NK-92 treated with Interleukin-12 subunit alpha and Interleukin-12 subunit beta, amount 100 ng/mL, for 24 hours (cell line): ENCODE data around the gene WWP2.

Experiments used
- DNase-seq: peaks from one replicate; lab custom pipeline; 2025; lab: John Stamatoyannopoulos, UW

Gene WWP2

DNA sequence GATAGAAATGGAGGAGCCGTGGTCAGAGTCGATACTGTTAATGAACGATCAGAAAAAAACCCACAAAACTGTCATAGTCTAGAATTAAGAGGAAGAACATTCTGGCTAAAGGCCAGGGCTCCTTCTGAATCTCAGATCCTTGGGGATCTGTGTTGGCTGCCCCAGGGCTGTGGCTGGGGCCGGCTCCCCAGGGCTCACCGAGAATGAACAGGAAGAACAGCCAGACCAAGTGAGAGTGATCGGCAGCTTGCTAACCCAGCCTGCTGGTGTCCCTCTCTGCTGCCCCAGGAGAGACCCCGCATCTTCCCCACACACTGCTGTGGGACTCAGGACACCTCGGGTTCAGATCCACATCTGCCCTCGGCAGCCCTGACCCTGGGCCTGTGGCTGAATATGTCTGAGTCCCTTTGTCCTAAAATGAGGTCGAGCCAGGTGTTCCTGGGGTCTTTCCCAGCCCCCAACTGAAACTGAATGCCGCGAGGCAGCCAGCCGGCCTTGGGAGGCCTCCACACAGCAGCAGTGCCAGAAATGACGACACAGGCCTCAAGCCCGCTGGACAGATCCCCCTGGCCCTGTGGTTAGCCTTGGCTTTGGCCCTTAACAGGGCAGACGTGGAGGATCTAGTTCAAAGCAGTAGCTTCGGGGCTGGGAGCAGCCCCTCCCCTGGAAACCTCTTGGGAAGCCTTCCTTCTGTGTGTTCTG is 165.1 kb downstream of the WWP2 start:
- no peak for DNase-seq

DNA sequence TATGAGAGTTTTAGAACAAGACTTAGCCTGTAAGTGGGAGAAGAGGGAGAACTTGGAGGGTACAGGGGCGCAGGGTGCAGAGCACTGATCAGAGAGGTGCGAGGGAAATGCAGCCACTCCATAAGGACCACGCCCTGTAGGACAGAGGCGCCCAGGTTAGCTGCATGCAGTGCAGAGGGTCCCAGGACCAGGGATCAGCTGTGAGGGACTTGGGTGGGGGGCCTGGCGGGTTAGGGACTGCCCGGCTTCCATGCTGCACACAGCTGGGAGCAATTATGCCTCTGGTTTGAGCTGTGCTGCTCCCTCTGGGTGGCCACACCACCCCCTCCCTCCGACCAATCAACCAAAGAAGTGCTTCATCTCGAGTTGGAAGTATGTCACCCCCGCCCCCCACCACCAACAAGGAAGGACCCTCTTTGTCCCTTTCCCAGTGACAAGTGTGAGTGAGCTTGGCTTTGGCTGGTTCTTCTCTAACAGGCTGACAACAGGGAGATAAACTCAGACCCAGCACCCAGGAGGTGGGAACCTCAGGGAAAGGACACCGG is 166.8 kb downstream of the WWP2 start:
- DNase-seq: no peak

GRCh38 chr16:69929480-69929879 is 167.3 kb downstream of the WWP2 start:
- no peak for DNase-seq

- DNase-seq: no peak
These were observed 168.1 kb downstream of the WWP2 start for GRCh38 chr16:69930117-69930776.

DNA sequence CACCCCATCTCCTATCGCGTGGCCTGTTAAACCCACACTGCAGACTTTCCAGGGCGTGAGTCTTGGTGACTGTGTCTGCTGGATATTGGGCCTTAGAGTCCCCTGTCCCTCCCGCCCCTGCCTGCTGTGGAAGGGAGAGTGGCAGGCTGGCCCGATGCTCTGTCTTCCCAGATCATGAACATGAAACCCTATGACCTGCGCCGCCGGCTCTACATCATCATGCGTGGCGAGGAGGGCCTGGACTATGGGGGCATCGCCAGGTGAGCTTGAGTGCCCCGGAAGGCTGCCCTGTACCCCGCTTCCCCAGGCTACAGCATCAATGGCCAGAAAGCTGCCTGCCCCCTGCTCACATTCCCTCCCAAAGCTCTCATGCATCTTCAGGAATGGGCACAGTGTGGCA is 169.5 kb downstream of the WWP2 start:
- no peak for DNase-seq

- DNase-seq: no peak
These were observed 170.1 kb downstream of the WWP2 start for GRCh38 chr16:69932228-69932627.

DNA sequence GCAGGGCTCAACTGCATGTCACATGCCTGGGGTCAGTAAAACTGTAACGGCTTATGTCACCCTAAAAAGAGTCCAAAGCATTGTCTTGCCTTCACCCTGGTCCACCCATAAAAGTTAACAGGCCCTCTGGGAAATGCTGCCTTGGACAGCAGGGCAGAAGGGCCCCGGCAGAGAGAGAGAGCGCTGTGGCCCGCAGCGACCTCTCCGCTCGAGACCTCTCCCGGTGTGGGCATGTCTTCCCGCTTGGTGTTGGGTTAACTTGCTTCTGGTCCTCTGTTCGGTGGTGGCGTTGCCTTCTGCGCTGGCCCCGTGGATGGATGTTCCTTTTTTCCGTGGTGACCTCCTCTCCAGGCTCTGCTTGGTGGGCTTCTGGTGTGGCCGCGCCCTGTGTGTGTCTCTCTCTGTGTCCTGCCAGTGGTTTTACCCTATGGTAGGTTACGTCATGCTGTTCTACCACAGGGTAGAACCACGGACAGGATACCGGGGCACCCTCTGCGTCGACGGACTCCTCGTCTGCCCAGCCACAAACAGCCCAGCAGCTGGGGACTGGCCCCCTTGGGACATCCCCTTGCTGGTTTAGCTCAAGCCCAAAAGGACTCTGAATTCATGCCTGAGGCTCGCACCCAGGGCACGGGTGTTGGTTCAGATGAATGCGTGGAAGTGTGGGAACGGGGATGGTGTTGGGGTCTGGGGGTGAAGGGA is 170.7 kb downstream of the WWP2 start:
- no peak for DNase-seq

DNA sequence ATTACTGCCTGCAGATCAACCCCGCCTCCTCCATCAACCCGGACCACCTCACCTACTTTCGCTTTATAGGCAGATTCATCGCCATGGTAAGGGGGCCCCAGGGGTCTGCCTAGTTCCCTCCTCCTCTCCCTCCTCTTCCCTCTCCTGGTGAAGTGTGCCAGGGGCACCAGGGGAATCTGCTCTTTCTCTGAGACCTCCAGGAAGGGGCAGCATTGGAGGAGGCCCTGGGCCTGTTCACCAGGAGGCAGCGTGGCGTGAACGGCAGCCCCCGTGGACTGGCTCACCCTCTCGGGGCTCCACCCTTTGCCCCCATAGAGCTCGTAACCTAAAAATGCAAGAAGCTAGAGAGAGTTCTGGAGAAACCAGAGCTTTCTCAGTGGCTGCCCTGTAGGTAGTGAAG is 171.9 kb downstream of the WWP2 start:
- DNase-seq: no peak

DNA sequence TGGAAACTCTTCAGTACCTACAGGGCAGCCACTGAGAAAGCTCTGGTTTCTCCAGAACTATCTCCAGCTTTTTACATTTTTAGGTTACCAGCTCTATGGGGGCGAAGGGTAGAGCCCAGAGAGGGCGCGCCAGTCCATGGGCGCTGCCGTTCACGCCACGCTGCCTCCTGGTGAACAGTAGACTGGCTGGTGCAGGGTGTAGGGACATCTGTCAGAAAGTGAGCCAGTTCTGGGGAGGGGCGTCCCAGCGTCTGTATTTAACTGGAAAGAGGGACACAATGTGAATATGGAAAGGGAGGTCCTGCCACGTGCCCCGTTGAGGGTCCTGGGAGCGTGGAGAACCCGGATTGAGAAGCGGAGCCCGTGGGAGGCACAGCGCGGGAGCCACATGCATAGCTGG is 172.6 kb downstream of the WWP2 start:
- DNase-seq: no peak

DNA sequence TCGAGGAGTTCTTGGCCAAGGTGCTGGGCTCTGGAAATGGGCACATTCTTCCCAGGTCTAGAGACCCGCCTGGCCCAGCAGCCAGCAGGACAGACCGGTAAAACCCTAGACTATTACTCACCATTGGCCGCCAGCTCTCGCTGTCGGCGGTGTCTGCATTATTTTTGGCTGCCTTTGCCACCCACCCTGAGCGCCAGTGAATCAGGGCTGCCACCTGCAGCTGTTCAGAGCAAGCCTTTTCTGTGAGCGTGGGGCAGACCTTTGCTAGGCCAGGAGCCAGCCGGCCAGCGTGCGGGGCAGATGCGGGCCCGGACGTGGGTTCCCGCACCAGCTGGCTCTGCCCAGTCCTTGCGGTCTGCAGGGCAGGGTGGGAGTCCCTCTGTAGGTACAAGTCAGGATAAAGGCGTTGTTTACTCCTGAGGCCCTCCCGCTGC is 173.2 kb downstream of the WWP2 start:
- no peak for DNase-seq

DNA sequence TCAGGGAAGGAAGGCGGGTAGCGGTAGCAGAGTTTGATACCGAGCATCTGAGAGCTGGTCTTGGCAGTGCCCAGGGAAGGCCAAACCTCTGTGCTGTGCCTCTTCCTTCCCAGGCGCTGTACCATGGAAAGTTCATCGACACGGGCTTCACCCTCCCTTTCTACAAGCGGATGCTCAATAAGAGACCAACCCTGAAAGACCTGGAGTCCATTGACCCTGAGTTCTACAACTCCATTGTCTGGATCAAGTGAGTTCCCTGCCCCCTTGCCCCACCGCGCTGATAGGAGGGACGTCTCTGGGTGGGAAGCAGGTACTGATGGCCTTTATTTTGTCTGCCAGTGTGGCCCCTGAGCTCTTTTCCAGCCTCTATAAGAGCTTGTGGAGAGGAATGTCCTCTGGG is 173.6 kb downstream of the WWP2 start:
- no peak for DNase-seq

- no peak for DNase-seq
These were observed 174.1 kb downstream of the WWP2 start for GRCh38 chr16:69936252-69936651.

DNA sequence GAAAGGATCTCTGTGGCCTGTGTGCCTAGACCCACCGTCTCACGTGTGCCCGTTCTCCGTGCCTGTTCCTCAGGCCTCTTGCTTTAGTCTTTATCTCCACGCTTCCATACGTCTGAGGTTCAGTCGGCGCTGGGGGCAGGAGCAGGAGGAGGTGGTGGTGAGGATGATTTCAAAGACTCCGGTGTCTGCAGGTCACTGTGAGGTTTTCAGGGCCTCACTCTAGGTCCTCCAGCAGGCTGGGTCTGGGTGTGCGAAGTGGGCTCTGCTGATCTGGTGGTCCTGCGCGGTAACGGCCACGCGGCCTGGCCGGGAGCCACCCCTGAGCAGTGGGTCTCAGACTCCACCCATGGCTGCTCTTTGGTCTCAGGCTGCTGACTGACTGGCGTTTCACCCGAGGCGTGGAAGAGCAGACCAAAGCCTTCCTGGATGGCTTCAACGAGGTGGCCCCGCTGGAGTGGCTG is 174.6 kb downstream of the WWP2 start:
- DNase-seq: no peak

DNA sequence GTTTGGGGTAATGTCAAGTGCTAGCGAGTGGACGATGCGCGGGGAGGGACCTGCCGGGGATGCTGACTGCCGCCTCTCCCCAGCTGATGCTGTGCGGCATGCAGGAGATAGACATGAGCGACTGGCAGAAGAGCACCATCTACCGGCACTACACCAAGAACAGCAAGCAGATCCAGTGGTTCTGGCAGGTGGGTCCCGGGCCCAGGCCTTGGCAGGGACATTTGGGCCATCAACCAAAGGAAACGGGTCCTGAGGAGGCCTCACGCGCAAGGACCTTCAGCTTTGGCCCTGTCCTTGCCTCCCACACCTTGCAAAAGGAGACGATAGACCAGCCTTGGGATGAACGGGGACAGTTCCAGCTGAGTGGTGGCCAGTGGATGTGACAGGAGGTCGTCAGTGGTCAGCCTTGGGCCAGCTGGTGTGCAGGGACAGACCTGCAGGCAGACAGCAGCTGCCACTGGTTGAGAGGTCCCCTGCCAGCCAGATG is 175.4 kb downstream of the WWP2 start:
- DNase-seq: no peak

DNA sequence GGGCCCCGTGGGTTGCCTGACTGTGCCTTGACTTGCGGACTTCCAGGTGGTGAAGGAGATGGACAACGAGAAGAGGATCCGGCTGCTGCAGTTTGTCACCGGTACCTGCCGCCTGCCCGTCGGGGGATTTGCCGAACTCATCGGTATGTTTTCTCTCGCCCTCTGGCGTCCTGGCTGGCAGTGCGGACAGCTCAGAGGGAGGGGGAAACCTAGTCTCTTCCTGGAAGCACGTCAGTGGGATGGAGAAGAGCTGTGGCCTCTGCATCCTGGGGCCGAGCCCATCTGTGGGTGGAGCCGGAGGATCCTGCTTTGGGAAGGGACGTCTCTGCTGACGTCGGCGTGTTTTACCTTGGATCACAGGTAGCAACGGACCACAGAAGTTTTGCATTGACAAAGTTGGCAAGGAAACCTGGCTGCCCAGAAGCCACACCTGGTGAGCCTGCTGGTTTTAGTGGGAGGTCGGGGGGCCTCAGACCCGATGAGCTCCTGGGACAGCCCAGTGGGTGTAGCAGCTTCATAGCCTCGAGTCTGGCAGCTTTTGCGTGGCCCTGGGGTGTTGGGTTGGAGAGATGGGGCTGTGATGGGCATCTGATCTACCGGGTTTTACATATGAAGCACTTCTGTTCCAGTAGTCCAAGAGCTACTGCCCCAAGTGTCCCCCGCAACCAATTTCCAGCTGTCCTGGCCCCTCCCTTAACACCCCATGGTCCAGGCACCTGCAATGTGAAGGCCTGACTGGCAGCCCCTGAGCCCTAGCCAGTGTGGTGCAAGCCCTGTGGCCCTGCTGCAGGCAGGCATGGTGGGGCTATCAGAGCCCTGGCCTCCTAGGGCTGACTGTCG is 177.1 kb downstream of the WWP2 start:
- DNase-seq: no peak

- no peak for DNase-seq
These were observed 177.9 kb downstream of the WWP2 start for GRCh38 chr16:69939821-69940585.

- DNase-seq: no peak
These were observed 178.5 kb downstream of the WWP2 start for GRCh38 chr16:69940676-69941075.

GRCh38 chr16:69941251-69942098 is 179.3 kb downstream of the WWP2 start:
- DNase-seq: no peak

GRCh38 chr16:69942099-69942491 is 180.0 kb downstream of the WWP2 start:
- DNase-seq: no peak

- DNase-seq: no peak
These were observed 180.6 kb downstream of the WWP2 start for GRCh38 chr16:69942627-69943170.
